HG03575 (cell line): ENCODE results near the gene KLHL28.
A peak's percentile ranks its signal among the peaks of the same experiment; 100 is the strongest.

Experiments used
- ATAC-seq: cut with Tn5 transposase; IDR thresholded peaks from one replicate; pipeline ENCODE4 v1.9.1; 2021; ENCODE audit not compliant: unreplicated experiment, insufficient number of reproducible peaks, low FRiP score; ENCODE audit errors: extremely low read depth

KLHL28 gene

DNA sequence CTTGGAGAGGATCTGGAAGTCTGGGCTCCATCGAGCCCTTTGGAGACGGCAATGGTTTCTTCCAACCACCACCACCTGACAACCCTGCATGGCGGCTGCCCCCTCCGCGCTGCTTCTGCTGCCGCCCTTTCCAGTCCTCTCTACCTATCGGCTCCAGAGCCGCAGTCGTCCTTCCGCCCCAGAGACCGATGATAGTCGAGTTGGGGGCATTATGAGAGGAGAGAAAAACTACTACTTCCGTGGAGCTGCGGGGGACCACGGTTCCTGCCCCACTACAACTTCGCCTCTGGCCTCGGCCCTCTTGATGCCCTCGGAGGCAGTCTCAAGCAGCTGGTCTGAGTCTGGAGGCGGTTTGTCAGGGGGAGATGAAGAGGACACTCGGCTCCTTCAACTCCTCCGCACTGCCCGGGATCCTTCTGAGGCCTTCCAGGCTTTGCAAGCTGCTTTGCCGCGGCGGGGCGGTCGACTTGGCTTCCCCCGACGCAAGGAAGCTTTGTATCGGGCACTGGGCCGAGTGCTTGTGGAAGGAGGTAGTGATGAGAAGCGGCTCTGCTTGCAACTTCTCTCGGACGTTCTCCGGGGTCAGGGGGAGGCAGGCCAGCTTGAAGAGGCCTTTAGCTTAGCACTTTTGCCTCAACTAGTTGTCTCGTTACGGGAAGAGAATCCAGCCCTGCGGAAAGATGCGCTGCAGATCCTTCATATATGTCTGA is 742 bp upstream of the KLHL28 start:
- ATAC-seq, result peak; percentile 4

DNA sequence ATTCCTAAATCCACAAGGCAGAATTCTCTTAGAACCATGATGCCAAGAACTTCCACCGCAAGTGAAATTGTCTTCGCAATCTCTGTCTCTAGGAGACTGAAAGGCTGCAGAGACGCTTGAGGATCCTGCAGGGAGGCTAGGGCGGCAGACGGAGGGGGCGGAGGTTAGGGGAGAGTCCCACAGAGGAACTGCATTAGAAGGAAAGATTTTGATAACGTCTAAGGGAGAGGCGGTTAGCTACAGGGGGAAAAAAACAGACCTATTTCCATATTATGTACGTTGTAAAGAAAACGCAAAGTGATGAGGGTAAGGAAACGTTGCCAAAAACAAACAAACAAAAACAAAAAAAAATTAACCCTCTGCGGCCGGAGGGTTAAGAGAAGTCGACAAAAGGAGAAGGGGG is 595 bp downstream of the KLHL28 start:
- ATAC-seq, result no peak

GRCh38 chr14:44960646-44961045 is 1.1 kb downstream of the KLHL28 start:
- no peak for ATAC-seq

DNA sequence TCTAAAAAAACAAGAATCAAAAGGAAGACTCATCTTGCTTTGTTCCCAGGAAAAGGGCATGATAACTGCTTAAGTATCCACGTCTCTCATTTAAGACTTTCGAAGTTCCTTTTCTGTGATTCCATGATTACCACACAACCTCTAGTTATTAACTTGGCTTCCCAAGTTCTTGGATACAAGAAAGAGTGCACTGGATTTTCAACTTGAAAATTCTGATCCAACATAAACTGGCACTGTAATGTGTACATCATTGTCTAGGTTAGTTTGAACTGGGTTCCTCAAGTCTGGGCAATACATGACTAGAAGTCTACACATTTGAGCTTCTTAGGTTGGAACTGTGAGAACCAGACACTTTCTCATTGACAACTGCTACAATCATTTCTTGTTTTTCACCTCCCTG is 1.6 kb downstream of the KLHL28 start:
- ATAC-seq, result no peak

DNA sequence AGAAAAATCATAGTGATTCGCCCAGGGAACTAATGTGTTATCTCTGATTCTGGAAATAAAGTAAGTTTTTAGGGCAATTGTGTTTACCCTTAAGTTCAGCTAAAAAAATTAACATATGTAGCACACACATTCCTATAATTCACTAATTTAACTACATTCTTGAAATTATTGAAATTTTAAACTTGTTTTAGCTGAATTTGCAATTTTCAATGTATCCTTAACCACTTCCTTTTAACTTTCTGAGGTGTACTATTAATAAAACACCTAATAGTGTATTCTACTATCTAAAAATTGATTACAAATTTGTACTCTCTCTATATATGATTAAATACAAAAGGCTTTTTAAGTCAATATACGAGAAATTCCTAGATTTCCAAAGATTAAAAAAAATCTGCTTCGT is 2.2 kb downstream of the KLHL28 start:
- ATAC-seq, result no peak

DNA sequence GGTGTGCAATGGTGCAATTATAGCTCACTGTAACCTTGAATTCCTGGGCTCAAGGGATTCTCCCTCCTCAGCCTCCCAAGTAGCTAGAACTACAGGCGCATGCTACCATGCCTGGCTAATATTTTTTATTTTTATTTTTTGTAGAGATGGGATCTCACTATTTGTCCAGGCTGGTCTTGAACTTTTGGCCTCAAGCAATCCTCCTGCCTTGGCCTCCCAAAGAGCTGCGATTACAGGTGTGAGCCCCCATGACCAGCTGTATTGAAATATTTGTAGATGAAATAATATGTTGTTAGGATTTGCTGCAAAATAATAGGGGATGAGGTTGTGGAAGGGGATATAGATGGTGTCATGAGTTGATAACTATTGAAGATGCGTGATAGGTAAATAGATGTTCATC is 4.9 kb downstream of the KLHL28 start:
- no peak for ATAC-seq

DNA sequence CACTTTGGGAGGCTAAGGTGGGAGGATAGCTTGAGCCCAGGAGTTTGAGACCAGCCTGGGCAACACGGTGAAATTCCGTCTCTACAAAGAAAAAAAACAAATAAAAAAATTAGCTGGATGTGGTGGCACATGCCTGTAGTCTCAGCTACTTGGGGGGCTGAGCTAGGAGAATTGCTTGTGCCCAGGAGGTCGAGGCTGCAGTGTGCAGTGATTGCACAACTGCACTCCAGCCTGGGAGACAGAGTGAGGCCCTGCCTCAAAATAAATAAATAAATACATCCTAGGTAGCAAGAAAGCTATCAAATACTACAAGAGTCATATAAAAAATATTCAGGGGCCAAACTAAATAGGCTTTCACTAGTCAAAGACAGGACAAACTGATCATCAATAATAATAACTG is 6.2 kb downstream of the KLHL28 start:
- ATAC-seq, result no peak

GRCh38 chr14:44954750-44955149 is 7.0 kb downstream of the KLHL28 start:
- no peak for ATAC-seq

GRCh38 chr14:44952391-44953110 is 9.2 kb downstream of the KLHL28 start:
- no peak for ATAC-seq

DNA sequence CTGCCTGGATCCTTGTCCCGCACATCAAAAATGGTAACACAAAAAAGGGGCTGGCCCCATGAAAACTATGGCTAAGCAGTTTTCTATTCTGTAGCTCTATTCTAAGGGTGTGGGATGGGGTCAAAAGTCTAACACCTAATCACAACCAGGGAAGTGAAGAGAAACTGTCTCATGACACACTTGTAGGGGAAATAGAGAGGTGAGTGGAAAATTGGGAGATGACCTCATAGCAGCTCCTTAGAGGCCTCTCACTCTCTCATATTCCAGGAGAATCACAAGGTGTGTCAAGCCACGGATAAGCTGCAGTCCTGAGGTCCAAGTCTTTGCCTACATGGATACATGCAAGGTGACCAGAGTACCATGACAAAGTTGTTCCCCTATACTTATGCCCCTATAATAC is 10.7 kb downstream of the KLHL28 start:
- no peak for ATAC-seq

DNA sequence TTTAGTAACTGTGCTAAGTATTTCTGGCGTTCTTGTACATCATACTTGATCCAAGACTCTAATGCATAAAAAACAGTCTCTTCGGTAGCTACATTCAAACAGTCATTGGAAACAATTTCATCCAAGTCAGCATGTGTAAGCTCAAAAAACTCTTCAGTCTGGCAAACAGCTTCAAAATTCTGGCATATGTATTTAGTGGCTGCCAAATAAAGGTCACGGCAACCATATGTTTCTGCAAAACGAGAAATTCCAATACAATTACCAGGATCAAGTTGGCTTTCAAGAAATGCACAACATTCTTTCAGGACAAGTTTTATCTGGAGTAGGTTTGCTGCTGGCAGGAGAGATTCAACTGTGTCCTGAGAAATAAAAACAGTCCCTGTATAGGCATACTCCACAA is 16.5 kb downstream of the KLHL28 start:
- no peak for ATAC-seq

DNA sequence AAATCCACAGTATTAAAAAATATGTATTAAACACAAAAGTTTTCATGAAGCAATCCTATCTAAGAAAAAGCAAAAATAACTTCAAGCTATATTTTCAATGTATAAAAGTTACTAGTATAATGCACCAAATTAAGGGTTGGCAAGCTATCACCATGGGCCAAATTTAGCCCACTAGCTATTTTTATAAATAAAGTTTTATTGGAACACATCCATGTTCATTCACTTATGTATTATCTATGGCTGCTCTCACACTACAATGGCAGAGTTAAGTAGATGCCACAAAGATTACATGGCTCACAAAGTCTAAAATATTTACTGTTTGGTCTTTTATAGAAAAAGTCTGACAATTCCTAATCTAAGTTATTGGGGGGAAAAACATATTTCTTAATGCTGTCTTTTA is 17.6 kb downstream of the KLHL28 start:
- no peak for ATAC-seq

DNA sequence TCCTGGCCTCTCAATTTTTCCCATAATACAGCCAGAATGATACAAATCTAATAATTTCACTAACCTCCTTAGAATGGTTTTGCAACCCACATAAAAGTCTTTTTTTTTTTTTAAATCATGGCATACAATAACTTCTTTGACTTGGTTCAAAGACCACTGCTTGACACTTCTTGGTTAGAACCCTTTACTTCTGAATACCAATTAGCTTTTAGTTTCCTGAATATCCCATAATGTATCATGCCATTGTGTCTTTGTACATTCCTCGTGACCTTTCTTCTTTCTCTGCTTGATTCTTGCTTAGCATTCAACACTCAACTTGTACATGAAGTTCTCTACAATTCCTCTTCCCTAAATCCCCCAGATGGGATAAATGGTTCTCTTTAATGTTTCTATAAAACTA is 19.3 kb downstream of the KLHL28 start:
- no peak for ATAC-seq

GRCh38 chr14:44941591-44941990 is 20.2 kb downstream of the KLHL28 start:
- ATAC-seq, result no peak

DNA sequence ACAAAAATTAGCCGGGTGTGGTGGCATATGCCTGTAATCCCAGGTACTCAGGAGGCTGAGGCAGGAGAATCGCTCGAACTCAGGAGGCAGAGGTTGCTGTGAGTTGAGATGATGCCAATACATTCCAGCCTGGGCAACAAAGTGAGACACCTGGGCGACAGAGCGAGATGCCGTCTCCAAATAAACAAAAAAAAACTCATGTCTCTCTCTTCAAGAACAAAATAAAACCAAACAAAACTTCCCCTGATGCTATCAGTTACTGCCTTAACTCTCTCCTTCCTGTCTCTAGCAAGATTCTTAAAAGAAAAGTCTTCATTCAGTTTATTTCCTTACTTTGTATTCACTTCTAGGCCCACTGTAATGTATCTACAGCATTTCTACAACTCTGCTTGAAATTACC is 20.8 kb downstream of the KLHL28 start:
- ATAC-seq, result no peak

- no peak for ATAC-seq
These were observed 21.5 kb downstream of the KLHL28 start for GRCh38 chr14:44940211-44940610.

DNA sequence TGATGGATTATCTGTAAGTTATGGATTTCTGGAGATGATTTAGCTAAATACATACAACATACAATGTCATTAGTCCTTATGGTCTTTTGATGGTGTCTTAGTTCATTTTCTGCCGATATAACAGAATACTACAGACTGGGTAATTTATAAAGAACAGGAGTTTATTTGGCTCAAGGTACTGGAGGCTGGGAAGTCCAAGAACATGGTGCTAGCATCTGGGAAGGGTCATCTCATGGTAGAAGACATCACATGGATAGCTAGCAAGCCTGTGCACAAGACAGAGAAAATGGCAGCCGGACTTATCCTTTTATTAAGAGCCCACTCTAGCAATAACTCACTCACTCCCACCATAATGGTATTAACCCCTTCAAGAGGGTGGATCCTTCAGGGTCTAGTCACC is 24.2 kb downstream of the KLHL28 start:
- ATAC-seq, result no peak

GRCh38 chr14:44935155-44935554 is 26.6 kb downstream of the KLHL28 start:
- no peak for ATAC-seq

DNA sequence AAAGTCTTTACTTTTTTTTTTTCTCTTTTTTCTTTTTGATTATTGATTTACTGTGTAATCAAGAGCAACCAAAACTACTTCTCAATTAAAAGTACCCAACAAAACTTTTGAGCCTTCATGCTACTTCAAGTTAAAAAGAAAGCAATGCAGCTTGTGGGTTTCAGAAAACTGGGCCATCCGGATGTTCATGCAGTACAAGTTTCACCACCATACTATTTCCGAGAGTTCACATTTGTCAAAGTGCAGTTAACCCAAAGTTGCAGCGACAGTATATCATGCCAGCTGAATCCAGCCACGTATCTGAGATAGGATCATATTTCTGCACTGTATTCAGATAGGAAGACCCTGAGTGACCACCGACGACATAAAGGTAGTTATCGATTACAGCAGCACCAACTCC is 33.0 kb downstream of the KLHL28 start:
- ATAC-seq, result no peak

GRCh38 chr14:44914849-44915248 is 46.9 kb downstream of the KLHL28 start:
- no peak for ATAC-seq
